Body of pancreas (tissue), 4 donors: ENCODE measurements around the gene CKB. TPM values are rescaled to one million over a fixed set of nuclear protein-coding genes. Genes with fewer than 3 reads are reported as not detected.

Experiments used
- ATAC-seq: fragments of 150-250 bp; one replicate; pipeline ENCODE4 v1.9.1; 2016
- DNase-seq, 4 donors: peaks; one replicate each; pipeline ENCODE4 v3.0.0-alpha.2; 2019
- H3K27ac ChIP-seq, 4 donors: fragments of 200-600 bp; sonication (generic); 1 replicate in 3 of 4; 2 replicates in 1 of 4; pipeline versions ENCODE4 v1.5.1 to v1.6.1; 2016 to 2019; ENCODE audit warnings: mild to moderate bottlenecking in 1 of 4, mixed read lengths in 1 of 4, moderate library complexity in 1 of 4
- H3K27me3 ChIP-seq, 2 donors: fragments of 200-600 bp; sonication (generic); one replicate each; pipeline ENCODE4 v1.6.0; 2016; ENCODE audit warnings: mild to moderate bottlenecking in 1 of 2
- H3K36me3 ChIP-seq, 2 donors: fragments of 200-600 bp; sonication (generic); replicated peaks in 1 of 2; 2 replicates each; pipeline ENCODE4 v1.5.1; 2016; ENCODE audit warnings: low read depth in 2 of 2; ENCODE audit not compliant: insufficient read depth in 1 of 2
- H3K4me1 ChIP-seq: fragments of 200-600 bp; sonication (generic); one replicate; pipeline ENCODE4 v1.6.0; 2016
- H3K4me3 ChIP-seq, 2 donors: fragments of 200-600 bp; sonication (generic); 1 replicate in 1 of 2; 2 replicates in 1 of 2; pipeline ENCODE4 v1.5.1; 2016 to 2019
- H3K9me3 ChIP-seq, 3 donors: fragments of 200-600 bp; sonication (generic); 1 replicate in 2 of 3; 2 replicates in 1 of 3; pipeline ENCODE4 v1.5.1; 2016
- CTCF ChIP-seq, 7 experiments: fragments of 450-650 bp in 4 of 7; fragments of 200-600 bp in 3 of 7; sonication (generic) in 3 of 7; IDR thresholded peaks; one replicate each; pipeline ENCODE4 v1.5.1; 2016 to 2019; ENCODE audit warnings: antibody characterized with exemption in 7 of 7
- POLR2A ChIP-seq, 3 donors: fragments of 450-650 bp; IDR thresholded peaks; one replicate each; pipeline ENCODE4 v1.6.1; 2016; ENCODE audit warnings: antibody characterized with exemption in 3 of 3, mild to moderate bottlenecking in 2 of 3
- WGBS, 2 donors: methylation state at CpG; one replicate each; pipeline ENCODE4 v1.1.5; 2017; 5-methylcytosine and 5-hydroxymethylcytosine counted together
- intact Hi-C: fragments of 100-400 bp; cut with DNase I; formaldehyde crosslinking; loops from one replicate; pipeline ENCODE4 v1.15.1; 2023
- total RNA-seq, 2 donors: library from RNA; depleted of rRNA; stranded (reverse); fragments of >200 nt; gene quantifications; one replicate each; pipeline ENCODE4 v1.1.0, GENCODE V29; 2016

CKB gene
- total RNA-seq, 2 donors from 2014 or later, result 92.1 to 146 TPM

GRCh38 chr14:103510724-103511693, 11.6 kb downstream of the CKB start:
- no peaks in the 10 kb centered on the region for H3K27me3 ChIP-seq
- H3K4me3 ChIP-seq, result no peak overlapping the region
- no peaks in the 10 kb centered on the region for H3K9me3 ChIP-seq
- ATAC-seq (no peak), DNase-seq (no peak)
- H3K36me3 ChIP-seq, result peaks cover 0 to 2% of the 10 kb centered on the region in 2 donors
- WGBS, 2 donors, result 91 to 95% methylated on average over 24 to 26 of the region's 26 CpGs
- TF ChIP-seq CTCF (IDR thresholded peaks at IDR 0.05) (no peak), POLR2A (IDR thresholded peaks at IDR 0.05) (no peak)
- no peak overlapping the region for H3K27ac ChIP-seq
- intact Hi-C loops, result no loop called here
- peaks cover 14% of the 10 kb centered on the region for H3K4me1 ChIP-seq

GRCh38 chr14:103509864-103510723, 12.5 kb downstream of the CKB start:
- DNase-seq (no peak), ATAC-seq (no peak)
- no peak overlapping the region for H3K27ac ChIP-seq
- peaks cover 14% of the 10 kb centered on the region for H3K4me1 ChIP-seq
- TF ChIP-seq CTCF (IDR thresholded peaks at IDR 0.05) (no peak), POLR2A (IDR thresholded peaks at IDR 0.05) (no peak)
- no peaks in the 10 kb centered on the region for H3K27me3 ChIP-seq
- intact Hi-C loops, result no loop called here
- H3K9me3 ChIP-seq, result no peaks in the 10 kb centered on the region
- 84 to 92% methylated on average over 9 to 11 of the region's 11 CpGs for WGBS, 2 donors
- peaks cover 0 to 2% of the 10 kb centered on the region in 2 donors for H3K36me3 ChIP-seq
- H3K4me3 ChIP-seq, result no peak overlapping the region

- Histone ChIP-seq H3K27me3 (no peaks in the 10 kb centered on the region), H3K27ac (no peak overlapping the region), H3K36me3 (peaks cover 0 to 11% of the 10 kb centered on the region in 2 donors), H3K4me3 (no peak overlapping the region), H3K4me1 (peaks cover 14% of the 10 kb centered on the region), H3K9me3 (no peaks in the 10 kb centered on the region)
- whole genome bisulfite sequencing, 2 donors, result 83 to 84% methylated on average over 16 of the region's 16 CpGs
- ATAC-seq, result no peak
- TF ChIP-seq POLR2A (IDR thresholded peaks at IDR 0.05), result no peak
- no peak for TF ChIP-seq CTCF (IDR thresholded peaks at IDR 0.05)
- intact Hi-C loops, result no loop called here
- DNase-seq, result no peak
These were observed 13.9 kb downstream of the CKB start for GRCh38 chr14:103508521-103509329.

GRCh38 chr14:103507751-103508150, 14.9 kb downstream of the CKB start:
- no peak overlapping the region for H3K27ac ChIP-seq
- TF ChIP-seq CTCF (IDR thresholded peaks at IDR 0.05) (no peak), POLR2A (IDR thresholded peaks at IDR 0.05) (no peak)
- 57 to 89% methylated on average over 3 of the region's 3 CpGs for WGBS, 2 donors
- intact Hi-C loops, result no loop called here
- H3K9me3 ChIP-seq, result no peaks in the 10 kb centered on the region
- DNase-seq (no peak), ATAC-seq (no peak)
- H3K36me3 ChIP-seq, result peaks cover 0 to 20% of the 10 kb centered on the region in 2 donors
- no peaks in the 10 kb centered on the region for H3K27me3 ChIP-seq
- H3K4me1 ChIP-seq, result peaks cover 6% of the 10 kb centered on the region
- H3K4me3 ChIP-seq, result no peak overlapping the region
